CD14-positive monocyte (primary cell): Measurements from ENCODE around the gene FRMD4A. TPM values are rescaled to one million over a fixed set of nuclear protein-coding genes. Genes with fewer than 3 reads are reported as not detected.

ENCODE experiments used
- DNase-seq, 3 donors: peaks; one replicate each; pipeline ENCODE4 v3.0.0-alpha.2; 2011 to 2022
- H2AFZ ChIP-seq: 2 replicates; pipeline ENCODE4 v1.6.0; 2012; ENCODE audit warnings: mild to moderate bottlenecking, low read depth, low read length, inconsistent platforms; ENCODE audit not compliant: insufficient read depth, poor library complexity, severe bottlenecking
- H3K27ac ChIP-seq, 2 donors: 1 replicate in 1 of 2; 2 replicates in 1 of 2; pipeline ENCODE4 v1.5.1; 2012 to 2013; ENCODE audit warnings: low read length in 2 of 2, control low read depth in 1 of 2, inconsistent platforms in 1 of 2, low read depth in 1 of 2, mild to moderate bottlenecking in 1 of 2
- H3K27me3 ChIP-seq, 2 donors: one replicate each; pipeline versions ENCODE4 v1.6.0 to v1.6.1; 2011 to 2013; ENCODE audit warnings: low read length in 2 of 2; ENCODE audit not compliant: control insufficient read depth in 2 of 2, insufficient read depth in 2 of 2
- H3K36me3 ChIP-seq, 2 donors: replicated peaks in 1 of 2; 1 replicate in 1 of 2; 2 replicates in 1 of 2; pipeline versions ENCODE4 v1.5.1 to v1.6.1; 2012 to 2013; ENCODE audit warnings: low read length in 2 of 2, control low read depth in 1 of 2, inconsistent platforms in 1 of 2, mild to moderate bottlenecking in 1 of 2; ENCODE audit not compliant: insufficient read depth in 2 of 2, control insufficient read depth in 1 of 2
- H3K4me1 ChIP-seq, 2 donors: 1 replicate in 1 of 2; 2 replicates in 1 of 2; pipeline versions ENCODE4 v1.5.1 to v1.6.1; 2012 to 2013; ENCODE audit warnings: low read length in 2 of 2, control low read depth in 1 of 2, inconsistent platforms in 1 of 2, mild to moderate bottlenecking in 1 of 2, moderate library complexity in 1 of 2; ENCODE audit not compliant: insufficient read depth in 2 of 2, control insufficient read depth in 1 of 2
- H3K4me2 ChIP-seq: replicated peaks from 2 replicates; pipeline ENCODE3; 2012; ENCODE audit warnings: low read length, moderate library complexity, mild to moderate bottlenecking; ENCODE audit not compliant: poor library complexity, severe bottlenecking; ENCODE audit errors: extremely low read depth
- H3K4me3 ChIP-seq, 3 experiments: fragments of 200-600 bp in 1 of 3; sonication (generic) in 1 of 3; replicated peaks in 1 of 3; 1 replicate in 2 of 3; 2 replicates in 1 of 3; pipeline ENCODE4 v1.5.1; 2011 to 2013; ENCODE audit warnings: low read length in 3 of 3, mild to moderate bottlenecking in 3 of 3, control low read depth in 2 of 3, low read depth in 2 of 3, inconsistent platforms in 1 of 3, moderate library complexity in 1 of 3
- H3K79me2 ChIP-seq: 2 replicates; pipeline ENCODE4 v1.6.0; 2012; ENCODE audit warnings: mild to moderate bottlenecking, control low read depth, inconsistent platforms, low read length, moderate library complexity; ENCODE audit not compliant: insufficient read depth
- H3K9ac ChIP-seq: 2 replicates; pipeline ENCODE4 v1.6.0; 2017; ENCODE audit warnings: low read length, mild to moderate bottlenecking; ENCODE audit not compliant: insufficient read depth, poor library complexity, severe bottlenecking
- H3K9me3 ChIP-seq, 2 donors: replicated peaks in 1 of 2; 1 replicate in 1 of 2; 2 replicates in 1 of 2; pipeline versions ENCODE4 v1.5.1 to v1.6.1; 2012 to 2013; ENCODE audit warnings: low read length in 2 of 2, control low read depth in 1 of 2; ENCODE audit not compliant: control insufficient read depth in 1 of 2, insufficient read depth in 1 of 2
- H4K20me1 ChIP-seq: 2 replicates; pipeline ENCODE4 v1.6.0; 2012; ENCODE audit warnings: mild to moderate bottlenecking, low read length, control low read depth, moderate library complexity; ENCODE audit not compliant: insufficient read depth
- H3K27ac Mint-ChIP-seq, 7 donors: one replicate each; pipeline ENCODE4 v1.8.0; 2020; ENCODE audit warnings: mild to moderate bottlenecking in 7 of 7, mixed read lengths in 7 of 7, moderate library complexity in 6 of 7, inconsistent platforms in 2 of 7
- H3K27me3 Mint-ChIP-seq, 3 donors: one replicate each; pipeline ENCODE4 v1.8.0; 2021 to 2022; ENCODE audit warnings: low read depth in 3 of 3, mild to moderate bottlenecking in 3 of 3, mixed read lengths in 3 of 3, moderate library complexity in 3 of 3, inconsistent platforms in 1 of 3
- H3K36me3 Mint-ChIP-seq, 2 donors: one replicate each; pipeline ENCODE4 v1.8.0; 2020; ENCODE audit warnings: mixed read lengths in 2 of 2, inconsistent platforms in 1 of 2, mild to moderate bottlenecking in 1 of 2
- H3K4me1 Mint-ChIP-seq: one replicate; pipeline ENCODE4 v1.8.0; 2020; ENCODE audit warnings: mild to moderate bottlenecking, mixed read lengths
- H3K4me3 Mint-ChIP-seq, 2 donors: one replicate each; pipeline ENCODE4 v1.8.0; 2020; ENCODE audit warnings: mild to moderate bottlenecking in 2 of 2, mixed read lengths in 2 of 2, moderate library complexity in 1 of 2
- H3K9me3 Mint-ChIP-seq, 7 donors: one replicate each; pipeline ENCODE4 v1.8.0; 2020 to 2022; ENCODE audit warnings: mixed read lengths in 7 of 7, mild to moderate bottlenecking in 6 of 7, moderate library complexity in 6 of 7, inconsistent platforms in 2 of 7
- CTCF ChIP-seq: fragments of 200-600 bp; IDR thresholded peaks from one replicate; pipeline ENCODE4 v1.8.0; 2022; ENCODE audit warnings: antibody characterized with exemption, mild to moderate bottlenecking
- WGBS: methylation state at CpG from one replicate; pipeline ENCODE4 v1.1.5; 2013; ENCODE audit warnings: missing lambda C conversion rate; ENCODE audit not compliant: insufficient coverage; 5-methylcytosine and 5-hydroxymethylcytosine counted together
- intact Hi-C, 2 donors: fragments of 100-400 bp; cut with micrococcal nuclease; formaldehyde crosslinking; loops; one replicate each; pipeline versions ENCODE4 v1.15.0 to v1.15.1; 2023
- polyA plus RNA-seq, 3 donors: library from polyadenylated mRNA; depleted of rRNA in 1 of 3; unstranded in 2 of 3; stranded (reverse) in 1 of 3; fragments of 300-500 nt in 2 of 3; fragments of >200 nt in 1 of 3; fragmentation: Illumina TruSeq in 2 of 3; gene quantifications; 1 replicate in 2 of 3; 2 replicates in 1 of 3; pipeline ENCODE4 v1.2.3, GENCODE V29; 2012 to 2021

The FRMD4A gene
- polyA plus RNA-seq, 3 donors: 0.12 TPM; not detected in 2

GRCh38 chr10:13936826-13937225, 393.9 kb downstream of the FRMD4A start:
- Histone ChIP-seq H3K9me3 (no peaks in the 10 kb centered on the region), H3K4me1 (no peaks in the 10 kb centered on the region), H3K27ac (no peak overlapping the region), H3K36me3 (no peaks in the 10 kb centered on the region), H3K9ac (no peak overlapping the region), H2AFZ (no peak overlapping the region), H4K20me1 (no peaks in the 10 kb centered on the region), H3K27me3 (peaks cover 2 to 19% of the 10 kb centered on the region in 2 donors), H3K79me2 (no peaks in the 10 kb centered on the region), H3K4me2 (no peak overlapping the region), H3K4me3 (no peak overlapping the region)
- Mint-ChIP-seq H3K36me3 (no peaks in the 10 kb centered on the region), H3K4me1 (peaks cover 3% of the 10 kb centered on the region), H3K27me3 (peaks cover 8 to 27% (median 22%) of the 10 kb centered on the region in 3 donors), H3K9me3 (peaks cover 0 to 10% (median 5%) of the 10 kb centered on the region in 7 donors), H3K4me3 (no peak overlapping the region), H3K27ac (no peak overlapping the region)
- intact Hi-C loops: no loop called here
- no peak for DNase-seq
- no peak for TF ChIP-seq CTCF
- 73% methylated on average over 1 of the region's 2 CpGs for WGBS

- H3K27ac Mint-ChIP-seq: no peak overlapping the region
- no peak overlapping the region for H3K4me3 Mint-ChIP-seq
- H3K9me3 ChIP-seq: no peaks in the 10 kb centered on the region
- peaks cover 10% of the 10 kb centered on the region for H3K4me1 Mint-ChIP-seq
- no peak overlapping the region for H2AFZ ChIP-seq
- peaks cover 0 to 8% of the 10 kb centered on the region in 2 donors for H3K4me1 ChIP-seq
- intact Hi-C loops: no loop called here
- no peak for TF ChIP-seq CTCF
- no peaks in the 10 kb centered on the region for H4K20me1 ChIP-seq
- H3K36me3 ChIP-seq: no peaks in the 10 kb centered on the region
- H3K27me3 Mint-ChIP-seq: peaks cover 20 to 56% (median 29%) of the 10 kb centered on the region in 3 donors
- H3K4me2 ChIP-seq: no peak overlapping the region
- DNase-seq: no peak
- peaks cover 0 to 2% (median 0%) of the 10 kb centered on the region in 7 donors for H3K9me3 Mint-ChIP-seq
- 44% methylated on average over 7 of the region's 10 CpGs for WGBS
- H3K27ac ChIP-seq: no peak overlapping the region
- H3K79me2 ChIP-seq: no peaks in the 10 kb centered on the region
- no peaks in the 10 kb centered on the region for H3K36me3 Mint-ChIP-seq
- no peak overlapping the region for H3K4me3 ChIP-seq
- H3K9ac ChIP-seq: no peak overlapping the region
- peaks cover 18 to 39% of the 10 kb centered on the region in 2 donors for H3K27me3 ChIP-seq
Observed at GRCh38 chr10:13930120-13930519, 400.6 kb downstream of the FRMD4A start.
